Measurements from ENCODE around the gene RBM20. TPM values are rescaled to one million over a fixed set of nuclear protein-coding genes. Genes with fewer than 3 reads are reported as not detected.
A peak's percentile ranks its signal among the peaks of the same experiment; 100 is the strongest.

Gene RBM20
- total RNA-seq, 8 experiments from 2014 or later = 0.31 to 19.1 (median 8.8) TPM

- 64 to 96% (median 90%) methylated on average over 2 to 4 of the region's 4 CpGs; no CpG with 5 or more reads in 3 of the 10 experiments for WGBS, 10 experiments
- Histone ChIP-seq H3K4me3 (no peak overlapping the region), H3K27ac (no peak overlapping the region), H3K4me1 (replicated peaks in 1 of 2) (peaks cover 2 to 3% of the 10 kb centered on the region in 2 donors)
- in situ Hi-C loops (cut with MboI; ENCODE audit: low pct_unique_long_range_greater_than_20kb in 2 of 9, low sequenced_read_pairs in 9 of 9, unreplicated experiment in 9 of 9) = no loop called here
- ATAC-seq (replicated peaks in 6 of 8) = peak in 3 of 8 experiments; percentile 43 to 46 (median 44)
Measured at GRCh38 chr10:110852947-110853346, 208.8 kb downstream of the RBM20 start.

GRCh38 chr10:110853921-110854605, 209.9 kb downstream of the RBM20 start:
- in situ Hi-C loops (cut with MboI; ENCODE audit: low pct_unique_long_range_greater_than_20kb in 2 of 9, low sequenced_read_pairs in 9 of 9, unreplicated experiment in 9 of 9) = no loop called here
- ATAC-seq (replicated peaks in 6 of 8) = no peak
- peaks cover 7% of the 10 kb centered on the region in 2 donors for H3K4me1 ChIP-seq (replicated peaks in 1 of 2)
- H3K4me3 ChIP-seq = no peak overlapping the region
- H3K27ac ChIP-seq = no peak overlapping the region

GRCh38 chr10:110857265-110858171, 213.4 kb downstream of the RBM20 start:
- Histone ChIP-seq H3K4me3 (no peak overlapping the region), H3K4me1 (replicated peaks in 1 of 2) (peaks cover 7% of the 10 kb centered on the region in 2 donors), H3K27ac (peak overlapping the region in 1 of 2 donors; percentile 28)
- in situ Hi-C loops (cut with MboI; ENCODE audit: low pct_unique_long_range_greater_than_20kb in 2 of 9, low sequenced_read_pairs in 9 of 9, unreplicated experiment in 9 of 9) = no loop called here
- peak in 5 of 8 experiments; percentile 18 to 79 (median 69) for ATAC-seq (replicated peaks in 6 of 8)
- WGBS, 10 experiments = 58 to 93% (median 71%) methylated on average over 2 to 11 of the region's 12 CpGs

GRCh38 chr10:110858297-110858934, 214.3 kb downstream of the RBM20 start:
- in situ Hi-C loops (cut with MboI; ENCODE audit: low pct_unique_long_range_greater_than_20kb in 2 of 9, low sequenced_read_pairs in 9 of 9, unreplicated experiment in 9 of 9) = no loop called here
- ATAC-seq (replicated peaks in 6 of 8) = no peak
- whole genome bisulfite sequencing, 10 experiments = 50 to 100% (median 96%) methylated on average over 1 of the region's 1 CpG; no CpG with 5 or more reads in 4 of the 10 experiments
- peaks cover 7% of the 10 kb centered on the region in 2 donors for H3K4me1 ChIP-seq (replicated peaks in 1 of 2)
- H3K27ac ChIP-seq = no peak overlapping the region
- H3K4me3 ChIP-seq = no peak overlapping the region

- no peak overlapping the region for H3K27ac ChIP-seq
- H3K4me3 ChIP-seq = no peak overlapping the region
- peaks cover 7% of the 10 kb centered on the region in 2 donors for H3K4me1 ChIP-seq (replicated peaks in 1 of 2)
- 40 to 93% (median 61%) methylated on average over 1 to 5 of the region's 6 CpGs; no CpG with 5 or more reads in 1 of the 10 experiments for WGBS, 10 experiments
- ATAC-seq (replicated peaks in 6 of 8) = no peak
- in situ Hi-C loops (cut with MboI; ENCODE audit: low pct_unique_long_range_greater_than_20kb in 2 of 9, low sequenced_read_pairs in 9 of 9, unreplicated experiment in 9 of 9) = no loop called here
Measured at GRCh38 chr10:110859206-110859972, 215.3 kb downstream of the RBM20 start.

GRCh38 chr10:110859973-110860376, 215.8 kb downstream of the RBM20 start:
- Histone ChIP-seq H3K27ac (no peak overlapping the region), H3K4me1 (replicated peaks in 1 of 2) (peaks cover 7 to 10% of the 10 kb centered on the region in 2 donors), H3K4me3 (no peak overlapping the region)
- in situ Hi-C loops (cut with MboI; ENCODE audit: low pct_unique_long_range_greater_than_20kb in 2 of 9, low sequenced_read_pairs in 9 of 9, unreplicated experiment in 9 of 9) = no loop called here
- 0 to 100% (median 56%) methylated on average over 1 of the region's 1 CpG; no CpG with 5 or more reads in 4 of the 10 experiments for WGBS, 10 experiments
- peak in 3 of 8 experiments; percentile 23 to 88 (median 74) for ATAC-seq (replicated peaks in 6 of 8)

GRCh38 chr10:110860576-110861241, 216.6 kb downstream of the RBM20 start:
- in situ Hi-C loops (cut with MboI; ENCODE audit: low pct_unique_long_range_greater_than_20kb in 2 of 9, low sequenced_read_pairs in 9 of 9, unreplicated experiment in 9 of 9) = no loop called here
- peak in 2 of 8 experiments; percentile 26 to 32 for ATAC-seq (replicated peaks in 6 of 8)
- 37 to 100% (median 88%) methylated on average over 2 to 4 of the region's 7 CpGs; no CpG with 5 or more reads in 4 of the 10 experiments for WGBS, 10 experiments
- Histone ChIP-seq H3K27ac (no peak overlapping the region), H3K4me1 (replicated peaks in 1 of 2) (peaks cover 7 to 15% of the 10 kb centered on the region in 2 donors), H3K4me3 (no peak overlapping the region)

GRCh38 chr10:110861476-110861875, 217.3 kb downstream of the RBM20 start:
- 25 to 100% (median 93%) methylated on average over 1 to 2 of the region's 2 CpGs; no CpG with 5 or more reads in 1 of the 10 experiments for WGBS, 10 experiments
- Histone ChIP-seq H3K4me1 (replicated peaks in 1 of 2) (peaks cover 7 to 15% of the 10 kb centered on the region in 2 donors), H3K27ac (no peak overlapping the region), H3K4me3 (no peak overlapping the region)
- ATAC-seq (replicated peaks in 6 of 8) = no peak
- in situ Hi-C loops (cut with MboI; ENCODE audit: low pct_unique_long_range_greater_than_20kb in 2 of 9, low sequenced_read_pairs in 9 of 9, unreplicated experiment in 9 of 9) = no loop called here

- WGBS, 10 experiments = 58 to 93% (median 90%) methylated on average over 2 to 6 of the region's 6 CpGs; no CpG with 5 or more reads in 5 of the 10 experiments
- no peak for ATAC-seq (replicated peaks in 6 of 8)
- H3K27ac ChIP-seq = no peak overlapping the region
- no peak overlapping the region for H3K4me3 ChIP-seq
- H3K4me1 ChIP-seq (replicated peaks in 1 of 2) = peaks cover 7 to 15% of the 10 kb centered on the region in 2 donors
- in situ Hi-C loops (cut with MboI; ENCODE audit: low pct_unique_long_range_greater_than_20kb in 2 of 9, low sequenced_read_pairs in 9 of 9, unreplicated experiment in 9 of 9) = no loop called here
Measured at GRCh38 chr10:110861930-110862649, 218.0 kb downstream of the RBM20 start.

- 33 to 100% (median 80%) methylated on average over 1 to 6 of the region's 6 CpGs; no CpG with 5 or more reads in 1 of the 10 experiments for WGBS, 10 experiments
- in situ Hi-C loops (cut with MboI; ENCODE audit: low pct_unique_long_range_greater_than_20kb in 2 of 9, low sequenced_read_pairs in 9 of 9, unreplicated experiment in 9 of 9) = no loop called here
- ATAC-seq (replicated peaks in 6 of 8) = no peak
Measured at GRCh38 chr10:110862961-110863360, 218.8 kb downstream of the RBM20 start.

GRCh38 chr10:110863361-110863760, 219.2 kb downstream of the RBM20 start:
- H3K4me1 ChIP-seq (replicated peaks in 1 of 2) = peaks cover under 1 to 9% of the 10 kb centered on the region in 2 donors
- no peak for ATAC-seq (replicated peaks in 6 of 8)
- no peak overlapping the region for H3K27ac ChIP-seq
- no peak overlapping the region for H3K4me3 ChIP-seq
- in situ Hi-C loops (cut with MboI; ENCODE audit: low pct_unique_long_range_greater_than_20kb in 2 of 9, low sequenced_read_pairs in 9 of 9, unreplicated experiment in 9 of 9) = no loop called here

More at GRCh38 chr10:110862961-110863360, 218.8 kb downstream of the RBM20 start:
- no peak overlapping the region for H3K4me3 ChIP-seq
- H3K4me1 ChIP-seq (replicated peaks in 1 of 2) = peaks cover 5 to 12% of the 10 kb centered on the region in 2 donors
- H3K27ac ChIP-seq = no peak overlapping the region

All from motor neuron (in vitro differentiated cells).